ENCODE measurements around the gene EIF3A. TPM values are rescaled to one million over a fixed set of nuclear protein-coding genes. Genes with fewer than 3 reads are reported as not detected.

EIF3A gene
- total RNA-seq, 4 donors from 2014 or later: 78.8 to 95.4 (median 94.8) TPM

GRCh38 chr10:118994321-118994720 is 86.3 kb downstream of the EIF3A start:
- WGBS, 2 donors: 38 to 79% methylated on average over 2 of the region's 2 CpGs
- no peak overlapping the region for H3K4me3 ChIP-seq
- H3K36me3 ChIP-seq: no peaks in the 10 kb centered on the region
- TF ChIP-seq POLR2A (IDR thresholded peaks at IDR 0.05) (no peak), CTCF (IDR thresholded peaks at IDR 0.05) (no peak), EP300 (IDR thresholded peaks at IDR 0.05) (no peak)
- H3K27me3 ChIP-seq: no peaks in the 10 kb centered on the region
- H3K4me1 ChIP-seq: no peaks in the 10 kb centered on the region
- H3K27ac ChIP-seq: no peak overlapping the region
- peaks cover 0 to 11% (median 0%) of the 10 kb centered on the region in 4 donors for H3K9me3 ChIP-seq
- DNase-seq (ENCODE audit: low spot score in 2 of 2): no peak

GRCh38 chr10:118993214-118993613 is 87.4 kb downstream of the EIF3A start:
- WGBS, 2 donors: 68 to 76% methylated on average over 3 of the region's 3 CpGs
- Histone ChIP-seq H3K4me1 (no peaks in the 10 kb centered on the region), H3K27ac (no peak overlapping the region), H3K36me3 (no peaks in the 10 kb centered on the region), H3K27me3 (no peaks in the 10 kb centered on the region), H3K9me3 (peaks cover 0 to 11% (median 0%) of the 10 kb centered on the region in 4 donors), H3K4me3 (no peak overlapping the region)
- DNase-seq (ENCODE audit: low spot score in 2 of 2): no peak
- TF ChIP-seq POLR2A (IDR thresholded peaks at IDR 0.05) (no peak), EP300 (IDR thresholded peaks at IDR 0.05) (no peak), CTCF (IDR thresholded peaks at IDR 0.05) (no peak)

- WGBS, 2 donors: 81 to 88% methylated on average over 2 of the region's 2 CpGs
Observed at GRCh38 chr10:118992496-118992895, 88.1 kb downstream of the EIF3A start.

GRCh38 chr10:118990326-118990725 is 90.3 kb downstream of the EIF3A start:
- TF ChIP-seq CTCF (IDR thresholded peaks at IDR 0.05) (no peak), POLR2A (IDR thresholded peaks at IDR 0.05) (no peak), EP300 (IDR thresholded peaks at IDR 0.05) (no peak)
- WGBS, 2 donors: 81 to 84% methylated on average over 1 of the region's 1 CpG
- Histone ChIP-seq H3K4me1 (no peaks in the 10 kb centered on the region), H3K9me3 (peaks cover 0 to 22% (median 3%) of the 10 kb centered on the region in 4 donors), H3K4me3 (no peak overlapping the region), H3K27me3 (no peaks in the 10 kb centered on the region), H3K36me3 (no peaks in the 10 kb centered on the region), H3K27ac (no peak overlapping the region)
- no peak for DNase-seq (ENCODE audit: low spot score in 2 of 2)

More at GRCh38 chr10:118992496-118992895, 88.1 kb downstream of the EIF3A start:
- Histone ChIP-seq H3K36me3 (no peaks in the 10 kb centered on the region), H3K4me3 (no peak overlapping the region), H3K9me3 (peaks cover 0 to 9% (median 0%) of the 10 kb centered on the region in 4 donors), H3K27me3 (no peaks in the 10 kb centered on the region), H3K27ac (no peak overlapping the region), H3K4me1 (no peaks in the 10 kb centered on the region)
- DNase-seq (ENCODE audit: low spot score in 2 of 2): no peak
- TF ChIP-seq POLR2A (IDR thresholded peaks at IDR 0.05) (no peak), EP300 (IDR thresholded peaks at IDR 0.05) (no peak), CTCF (IDR thresholded peaks at IDR 0.05) (no peak)

- no peak for DNase-seq (ENCODE audit: low spot score in 2 of 2)
- H3K4me3 ChIP-seq: no peak overlapping the region
- no peaks in the 10 kb centered on the region for H3K27me3 ChIP-seq
- TF ChIP-seq CTCF (IDR thresholded peaks at IDR 0.05) (no peak), EP300 (IDR thresholded peaks at IDR 0.05) (no peak), POLR2A (IDR thresholded peaks at IDR 0.05) (no peak)
- H3K4me1 ChIP-seq: no peaks in the 10 kb centered on the region
- H3K36me3 ChIP-seq: no peaks in the 10 kb centered on the region
- 66 to 69% methylated on average over 7 of the region's 7 CpGs for WGBS, 2 donors
- no peak overlapping the region for H3K27ac ChIP-seq
- peaks cover 0 to 26% (median 3%) of the 10 kb centered on the region in 4 donors for H3K9me3 ChIP-seq
Observed at GRCh38 chr10:118986815-118987790, 93.5 kb downstream of the EIF3A start.

Measured in tibial nerve (tissue), 4 donors.